GM19395 (cell line): ENCODE data around the gene SNRNP70.
A peak's percentile ranks its signal among the peaks of the same experiment; 100 is the strongest.
"Not testable (repeated sequence)": the region's sequence is repeated elsewhere in the genome, so short reads cannot be mapped to it uniquely, and the experiment has no call there.

ENCODE experiments used
- ATAC-seq: cut with Tn5 transposase; IDR thresholded peaks from one replicate; pipeline ENCODE4 v1.9.1; 2021; ENCODE audit warnings: mild to moderate bottlenecking, moderate library complexity; ENCODE audit not compliant: unreplicated experiment

SNRNP70 gene, protein sequence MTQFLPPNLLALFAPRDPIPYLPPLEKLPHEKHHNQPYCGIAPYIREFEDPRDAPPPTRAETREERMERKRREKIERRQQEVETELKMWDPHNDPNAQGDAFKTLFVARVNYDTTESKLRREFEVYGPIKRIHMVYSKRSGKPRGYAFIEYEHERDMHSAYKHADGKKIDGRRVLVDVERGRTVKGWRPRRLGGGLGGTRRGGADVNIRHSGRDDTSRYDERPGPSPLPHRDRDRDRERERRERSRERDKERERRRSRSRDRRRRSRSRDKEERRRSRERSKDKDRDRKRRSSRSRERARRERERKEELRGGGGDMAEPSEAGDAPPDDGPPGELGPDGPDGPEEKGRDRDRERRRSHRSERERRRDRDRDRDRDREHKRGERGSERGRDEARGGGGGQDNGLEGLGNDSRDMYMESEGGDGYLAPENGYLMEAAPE

DNA sequence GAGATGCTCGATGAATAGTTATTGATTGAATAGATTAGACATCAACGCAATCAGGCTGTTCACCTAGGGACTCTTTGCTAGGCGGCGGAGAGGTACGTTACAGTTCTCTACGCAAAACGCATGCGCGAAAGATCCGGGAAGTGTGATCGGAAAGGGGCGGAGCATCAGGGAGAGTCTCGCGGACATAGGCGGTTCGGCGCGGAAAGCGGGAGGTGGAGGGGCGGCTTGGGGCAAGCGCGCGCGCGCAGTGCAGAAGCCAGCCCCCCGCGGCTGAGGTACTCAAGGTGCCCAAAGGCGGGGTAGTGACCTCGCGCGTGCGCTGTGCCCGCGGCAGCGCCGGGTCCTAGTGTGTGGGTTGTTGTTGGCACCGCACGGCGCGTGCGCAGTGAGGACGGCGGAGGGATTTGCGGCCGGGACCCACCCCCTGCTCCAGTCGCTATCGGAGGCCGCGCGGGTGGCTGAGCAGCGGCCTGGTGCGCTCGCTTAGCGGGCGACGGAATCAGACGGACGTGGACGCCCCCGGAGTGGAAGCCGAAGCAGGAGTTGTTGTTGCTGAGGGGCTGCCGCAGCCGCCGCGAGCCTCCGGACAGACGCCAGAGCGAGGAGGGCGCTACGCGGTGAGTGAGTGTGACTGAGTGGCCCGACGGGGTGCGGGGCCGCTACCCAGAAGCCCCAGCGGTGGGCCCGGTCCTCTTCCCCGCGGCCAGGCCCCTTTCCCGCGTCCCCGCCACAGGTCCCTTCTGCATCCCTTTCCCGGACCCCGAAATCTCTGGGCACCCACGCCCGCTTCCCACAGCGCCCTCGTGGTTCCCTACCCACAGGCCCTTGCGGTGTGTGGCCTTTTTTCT is at the start of gene SNRNP70:
Gene SNRNP70, plus strand, starts transcription at position 432 of the 848 bp plus-strand sequence. CDS start 964 bp downstream, outside the sequence.
- ATAC-seq = peak; percentile 76

DNA sequence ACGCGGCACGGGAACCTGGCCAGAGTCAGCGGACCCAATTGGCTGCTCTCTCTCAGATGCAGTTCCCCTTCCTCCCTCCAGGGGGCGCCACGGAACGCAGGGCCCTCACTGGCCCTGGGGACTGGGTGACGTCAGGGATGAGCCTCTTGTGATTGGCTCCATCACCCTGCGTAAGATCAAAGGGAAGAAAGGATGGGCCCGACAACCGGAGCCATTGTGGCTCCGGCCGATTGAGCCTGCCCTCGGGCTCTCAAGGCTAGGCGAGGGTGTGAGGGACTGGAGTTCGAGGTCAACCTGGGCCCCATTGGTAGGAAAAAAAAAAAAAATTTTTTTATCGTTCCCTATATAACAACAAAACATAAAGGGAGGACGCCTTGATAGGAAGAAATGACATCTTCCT is 48.4 kb upstream of the SNRNP70 start, which contains the start of gene CGB1:
Gene CGB1, minus strand, starts transcription at position 81 of the 400 bp plus-strand sequence. CDS start 184 bp downstream, outside the sequence.
- not testable (repeated sequence) for ATAC-seq

DNA sequence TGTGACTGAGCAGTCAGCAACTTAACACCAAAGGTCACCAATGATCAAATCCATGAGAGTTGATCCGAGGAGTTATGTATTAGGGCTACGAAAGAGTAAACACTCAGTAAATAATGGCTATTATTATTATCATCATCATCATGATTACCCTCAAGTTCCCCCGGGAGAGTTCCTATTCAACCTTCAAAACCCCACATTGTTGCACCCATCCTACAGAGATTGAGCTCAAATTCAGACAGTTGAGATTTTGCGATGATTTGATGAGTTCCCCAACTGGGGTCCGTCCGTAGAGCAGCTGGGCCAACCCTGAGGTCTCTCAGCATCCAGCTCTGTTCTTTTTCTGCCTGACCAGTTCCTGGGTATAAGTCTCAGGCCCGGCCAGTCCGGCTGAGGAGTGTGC is 47.1 kb upstream of the SNRNP70 start:
- ATAC-seq = not testable (repeated sequence)

DNA sequence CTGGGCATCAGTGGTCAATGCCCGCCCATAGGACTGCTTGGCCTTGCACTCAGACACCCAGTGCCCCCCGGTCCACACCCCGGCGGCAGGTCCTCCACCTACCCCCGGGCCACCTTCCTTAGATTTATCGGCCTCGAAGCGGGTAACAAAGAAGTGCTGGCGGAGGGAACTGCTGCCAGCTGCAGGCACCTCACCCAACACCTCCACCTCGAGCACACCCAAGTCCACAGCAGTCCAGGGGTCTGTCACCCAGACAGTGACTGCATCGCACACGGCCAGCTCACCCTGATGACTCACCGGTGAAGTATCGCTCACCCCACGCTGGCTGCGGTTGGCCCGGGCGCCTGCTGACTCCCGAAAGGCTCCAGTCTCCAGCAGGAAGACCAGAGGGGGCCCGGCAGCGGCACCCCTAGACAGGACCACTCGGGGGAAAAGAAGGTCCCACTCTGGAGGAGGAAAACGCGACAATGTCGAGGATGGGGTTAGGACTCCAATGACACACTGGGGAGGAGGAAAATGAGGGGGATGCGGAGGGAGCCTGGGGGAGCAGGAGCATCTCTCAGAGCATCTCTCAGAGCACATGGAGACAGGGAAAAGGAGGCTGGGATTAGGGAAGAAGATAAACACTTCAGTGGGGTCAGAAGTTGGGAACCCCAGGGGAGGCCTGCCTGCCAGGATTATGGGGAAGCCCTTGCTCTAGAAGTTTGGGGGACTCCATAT is 46.5 kb upstream of the SNRNP70 start:
- not testable (repeated sequence) for ATAC-seq

DNA sequence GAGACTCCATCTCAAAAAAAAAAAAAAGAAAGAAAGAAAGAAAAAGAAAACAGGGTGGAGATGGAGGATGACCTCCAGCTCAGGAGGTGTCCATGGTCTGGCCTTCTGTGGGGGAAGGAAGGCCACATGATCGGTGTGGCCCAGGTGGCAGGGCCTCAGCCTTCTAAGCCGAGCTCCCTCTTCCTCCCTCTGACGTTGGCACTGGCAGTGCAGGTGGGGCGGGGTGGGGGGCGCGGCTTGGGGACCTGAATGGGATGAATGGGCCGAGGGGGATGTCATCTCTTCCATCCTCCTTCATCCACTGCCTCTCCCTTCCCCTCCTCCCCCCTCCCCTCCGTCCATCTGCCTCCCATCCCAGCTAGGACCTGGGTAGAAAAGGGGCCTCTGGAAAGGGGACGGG is 45.5 kb upstream of the SNRNP70 start:
- ATAC-seq = not testable (repeated sequence)

DNA sequence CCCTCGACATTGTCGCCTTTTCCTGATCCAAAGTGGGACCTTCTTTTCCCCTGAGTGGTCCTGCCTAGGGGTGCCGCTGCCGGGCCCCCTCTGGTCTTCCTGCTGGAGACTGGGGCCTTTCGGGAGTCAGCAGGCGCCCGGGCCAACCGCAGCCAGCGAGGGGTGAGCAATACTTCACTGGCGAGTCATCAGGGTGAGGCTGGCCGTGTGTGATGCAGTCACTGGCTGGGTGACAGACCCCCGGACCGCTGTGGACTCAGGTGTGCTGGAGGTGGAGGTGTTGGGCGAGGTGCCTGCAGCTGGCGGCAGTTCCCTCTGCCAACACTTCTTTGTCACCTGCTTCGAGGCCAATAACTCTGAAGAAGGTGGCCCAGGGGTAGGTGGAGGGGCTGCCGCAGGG is 43.1 kb upstream of the SNRNP70 start:
- no peak for ATAC-seq

DNA sequence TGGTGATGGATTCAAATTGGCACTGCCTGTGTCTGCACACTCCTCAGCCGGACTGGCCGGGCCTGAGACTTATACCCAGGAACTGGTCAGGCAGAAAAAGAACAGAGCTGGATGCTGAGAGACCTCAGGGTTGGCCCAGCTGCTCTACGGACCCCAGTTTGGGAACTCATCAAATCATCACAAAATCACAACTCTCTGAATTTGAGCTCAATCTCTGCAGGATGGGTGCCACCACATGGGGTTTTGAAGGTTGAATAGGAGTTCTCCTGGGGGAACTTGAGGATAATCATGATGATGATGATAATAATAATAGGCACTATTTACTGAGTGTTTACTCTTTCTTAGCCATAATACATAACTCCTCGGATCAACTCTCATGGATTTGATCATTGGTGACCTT is 42.6 kb upstream of the SNRNP70 start:
- not testable (repeated sequence) for ATAC-seq

DNA sequence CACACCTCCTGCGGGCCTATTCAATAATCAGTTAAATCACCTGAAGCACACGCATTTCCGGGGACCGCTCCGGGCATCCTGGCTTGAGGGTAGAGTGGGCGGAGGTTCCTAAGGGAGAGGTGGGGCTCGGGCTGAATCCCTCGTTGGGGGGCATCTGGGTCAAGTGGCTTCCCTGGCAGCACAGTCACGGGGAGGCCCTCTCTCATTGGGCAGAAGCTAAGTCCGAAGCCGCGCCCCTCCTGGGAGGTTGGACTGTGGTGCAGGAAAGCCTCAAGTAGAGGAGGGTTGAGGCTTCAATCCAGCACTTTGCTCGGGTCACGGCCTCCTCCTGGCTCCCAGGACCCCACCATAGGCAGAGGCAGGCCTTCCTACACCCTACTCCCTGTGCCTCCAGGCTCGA is 41.7 kb upstream of the SNRNP70 start, which contains the start of gene CGB5:
Gene CGB5, plus strand, starts transcription at position 301 of the 400 bp plus-strand sequence. CDS start 362 bp downstream, outside the sequence.
- not testable (repeated sequence) for ATAC-seq

DNA sequence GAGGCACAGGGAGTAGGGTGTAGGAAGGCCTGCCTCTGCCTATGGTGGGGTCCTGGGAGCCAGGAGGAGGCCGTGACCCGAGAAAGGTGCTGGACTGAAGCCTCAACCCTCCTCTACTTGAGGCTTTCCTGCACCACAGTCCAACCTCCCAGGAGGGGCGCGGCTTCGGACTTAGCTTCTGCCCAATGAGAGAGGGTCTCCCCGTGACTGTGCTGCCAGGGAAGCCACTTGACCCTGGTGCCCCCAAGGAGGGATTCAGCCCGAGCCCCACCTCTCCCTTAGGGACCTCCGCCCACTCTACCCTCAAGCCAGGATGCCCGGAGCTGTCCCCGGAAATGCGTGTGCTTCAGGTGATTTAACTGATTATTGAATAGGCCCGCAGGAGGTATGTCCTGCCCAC is 36.2 kb upstream of the SNRNP70 start, which contains the start of gene CGB8:
Gene CGB8, minus strand, starts transcription at position 101 of the 400 bp plus-strand sequence. CDS start 372 bp downstream, outside the sequence.
- not testable (repeated sequence) for ATAC-seq

DNA sequence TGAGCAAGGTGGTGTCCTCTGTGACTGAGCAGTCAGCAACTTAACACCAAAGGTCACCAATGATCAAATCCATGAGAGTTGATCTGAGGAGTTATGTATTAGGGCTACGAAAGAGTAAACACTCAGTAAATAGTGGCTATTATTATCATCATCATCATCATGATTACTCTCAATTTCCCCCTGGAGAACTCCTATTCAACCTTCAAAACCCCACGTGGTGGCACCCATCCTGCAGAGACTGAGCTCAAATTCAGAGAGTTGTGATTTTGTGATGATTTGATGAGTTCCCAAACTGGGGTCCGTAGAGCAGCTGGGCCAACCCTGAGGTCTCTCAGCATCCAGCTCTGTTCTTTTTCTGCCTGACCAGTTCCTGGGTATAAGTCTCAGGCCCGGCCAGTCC is 35.4 kb upstream of the SNRNP70 start:
- not testable (repeated sequence) for ATAC-seq

DNA sequence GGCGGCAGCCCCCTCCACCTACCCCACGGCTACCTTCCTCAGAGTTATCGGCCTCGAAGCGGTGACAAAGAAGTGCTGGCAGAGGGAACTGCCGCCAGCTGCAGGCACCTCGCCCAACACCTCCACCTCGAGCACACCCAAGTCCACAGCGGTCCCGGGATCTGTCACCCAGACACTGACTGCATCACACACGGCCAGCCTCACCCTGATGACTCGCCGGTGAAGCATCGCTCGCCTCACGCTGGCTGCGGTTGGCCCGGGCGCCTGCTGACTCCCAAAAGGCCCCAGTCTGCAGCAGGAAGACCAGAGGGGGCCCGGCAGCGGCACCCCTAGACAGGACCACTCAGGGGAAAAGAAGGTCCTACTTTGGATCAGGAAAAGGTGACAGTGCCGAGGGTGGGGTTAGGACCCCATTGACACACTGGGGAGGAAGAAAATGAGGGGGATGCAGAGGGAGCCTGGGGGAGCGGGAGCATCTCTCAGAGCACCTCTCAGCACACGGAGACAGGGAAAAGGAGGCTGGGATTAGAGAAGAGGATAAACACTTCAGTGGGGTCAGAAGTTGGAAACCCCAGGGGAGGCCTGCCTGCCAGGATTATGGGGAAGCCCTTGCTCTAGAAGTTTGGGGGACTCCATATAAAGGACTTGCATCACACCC is 34.7 kb upstream of the SNRNP70 start:
- not testable (repeated sequence) for ATAC-seq

DNA sequence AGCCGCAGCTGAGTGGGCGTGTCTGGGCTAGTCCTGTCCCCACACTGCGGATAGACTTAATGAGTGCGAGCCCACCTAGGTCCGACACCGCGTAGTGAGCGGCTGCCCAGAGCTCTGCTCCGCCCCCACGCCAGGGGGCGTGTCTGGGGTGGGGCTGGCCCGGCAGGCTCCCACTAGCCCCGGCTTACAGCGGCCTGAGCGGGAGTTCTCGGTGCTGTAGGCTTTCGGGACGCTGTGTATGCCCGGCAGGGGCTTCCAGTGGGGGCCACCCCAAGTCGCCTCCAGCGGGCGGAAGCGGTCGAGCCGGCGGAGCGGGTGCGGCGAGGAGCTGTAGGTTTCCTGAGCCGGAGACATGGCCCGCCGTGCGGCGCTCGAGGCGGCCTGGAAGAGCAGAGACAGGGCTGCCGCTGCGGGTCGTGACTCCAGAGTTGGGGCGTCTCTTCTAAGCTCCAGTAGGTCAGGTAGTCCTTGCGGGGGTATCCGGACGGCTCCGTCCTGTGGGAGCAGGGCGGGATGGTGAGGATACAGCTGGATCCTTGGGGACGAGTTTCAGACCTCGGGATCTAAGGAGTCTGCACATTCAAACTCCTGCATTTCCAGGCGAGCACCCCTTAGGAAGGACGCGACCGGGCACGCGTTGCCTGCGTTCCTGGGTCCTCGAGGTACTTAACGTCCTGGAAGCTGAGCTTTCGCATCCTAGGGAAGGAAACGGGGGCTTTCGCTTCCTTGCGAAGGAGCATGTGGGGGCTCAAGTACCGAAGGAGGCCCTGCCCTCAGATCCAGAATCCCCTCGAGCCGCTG is 28.9 kb upstream of the SNRNP70 start:
- no peak for ATAC-seq

DNA sequence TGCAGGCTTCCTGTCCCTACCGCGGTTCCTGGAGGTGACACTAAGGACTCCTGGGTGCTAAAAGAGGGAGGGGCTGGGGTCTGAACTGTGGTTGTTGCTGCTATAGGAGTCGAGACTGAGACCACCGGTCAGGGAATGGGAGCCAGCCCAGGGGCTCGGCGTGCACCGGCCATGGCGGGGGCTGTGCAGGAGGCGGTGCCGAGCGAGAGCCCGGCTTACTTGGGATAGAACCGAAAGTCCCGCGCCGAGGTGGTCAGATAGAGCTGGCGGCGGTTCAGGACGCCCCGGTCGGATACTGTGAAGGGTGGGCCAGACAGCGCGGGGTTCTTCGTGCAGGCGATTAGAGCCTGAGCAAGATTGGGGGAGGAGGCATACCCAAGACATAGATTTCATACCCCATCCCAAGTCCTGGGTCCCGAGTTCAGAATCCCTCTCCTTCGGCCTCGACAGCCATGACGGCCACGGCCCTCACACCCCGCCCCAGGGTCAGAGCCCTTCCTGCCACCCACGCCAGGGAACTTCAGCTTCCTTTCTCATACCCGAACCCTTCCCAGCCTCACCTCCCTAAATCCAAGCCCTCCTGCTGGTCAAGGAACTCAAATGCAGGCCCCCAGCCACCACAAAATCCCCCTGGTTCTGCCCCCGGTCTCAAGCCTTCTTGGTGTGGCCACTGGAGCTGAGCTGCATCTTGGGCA is 28.2 kb upstream of the SNRNP70 start:
- not testable (repeated sequence) for ATAC-seq

DNA sequence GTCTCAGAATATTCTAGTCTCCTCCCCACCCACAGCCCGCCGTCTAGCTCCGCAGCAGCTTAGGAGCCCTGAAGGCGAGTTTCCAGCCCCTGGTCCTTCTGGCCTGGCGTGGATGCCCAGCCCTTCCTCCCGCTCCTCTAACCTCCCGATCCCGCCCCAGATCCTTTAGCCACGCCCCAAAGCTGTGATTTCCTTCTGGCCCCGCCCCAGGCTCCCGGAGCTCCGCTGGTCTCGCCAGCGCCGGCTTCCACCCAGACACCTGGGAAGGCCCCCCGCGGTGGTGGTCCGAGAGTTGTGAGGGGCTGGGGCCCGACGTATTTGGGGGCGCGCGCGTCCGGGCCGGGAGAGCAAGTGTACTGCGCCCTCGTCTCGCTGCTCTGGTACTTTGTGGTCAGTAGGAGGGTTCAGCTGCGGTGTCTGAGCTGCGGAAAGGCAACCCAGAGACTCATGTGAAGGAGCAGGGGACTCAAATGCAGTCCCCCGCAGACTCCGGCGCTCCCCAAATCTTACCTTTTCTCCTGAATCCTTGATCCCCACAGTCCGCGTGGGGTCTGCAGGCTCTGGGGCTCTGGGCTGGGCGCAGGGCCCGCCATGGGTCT is 27.5 kb upstream of the SNRNP70 start, which contains the start of gene CGB7:
Gene CGB7, minus strand, starts transcription at position 114 of the 599 bp plus-strand sequence. CDS start 2,374 bp downstream, outside the sequence.
- ATAC-seq = no peak

DNA sequence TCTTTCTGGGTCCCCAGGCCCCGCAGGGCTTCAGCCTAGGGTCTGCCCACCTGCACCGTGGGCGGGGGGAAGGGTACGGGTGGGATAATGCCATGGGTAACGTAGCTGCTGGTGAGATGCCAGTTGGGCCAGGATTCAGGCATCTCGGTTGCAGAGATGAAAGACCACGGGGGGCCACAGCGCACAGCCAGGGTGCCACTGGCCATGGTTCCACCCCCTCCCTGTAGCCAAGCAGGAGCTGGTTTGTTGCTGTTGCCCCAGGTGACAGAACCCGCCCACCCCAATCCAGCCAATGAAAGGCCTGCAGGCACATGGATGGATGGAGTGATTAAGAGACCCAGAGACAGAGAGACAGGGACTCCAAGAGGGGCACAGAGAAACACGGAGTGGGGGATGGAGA is 26.7 kb upstream of the SNRNP70 start:
- no peak for ATAC-seq

DNA sequence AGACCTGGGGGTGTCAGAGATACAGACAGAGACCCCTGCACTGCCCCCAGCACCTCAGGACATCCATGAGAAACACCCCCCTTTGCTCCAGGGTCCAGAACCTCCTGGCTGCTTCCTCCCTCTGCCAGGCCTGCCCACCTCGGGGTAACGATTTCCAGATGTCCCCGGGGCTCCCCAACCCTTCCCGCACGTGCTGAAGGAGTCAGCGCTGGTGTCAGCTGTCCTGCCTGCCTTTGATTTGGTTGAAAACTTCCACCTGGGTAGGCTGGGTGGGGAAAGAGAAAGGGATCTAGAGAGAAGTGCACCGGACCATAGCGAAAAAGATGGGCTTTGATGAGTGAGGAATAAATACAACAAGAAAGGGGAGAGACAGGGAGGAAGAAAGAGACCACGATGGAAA is 26.2 kb upstream of the SNRNP70 start:
- ATAC-seq = no peak

DNA sequence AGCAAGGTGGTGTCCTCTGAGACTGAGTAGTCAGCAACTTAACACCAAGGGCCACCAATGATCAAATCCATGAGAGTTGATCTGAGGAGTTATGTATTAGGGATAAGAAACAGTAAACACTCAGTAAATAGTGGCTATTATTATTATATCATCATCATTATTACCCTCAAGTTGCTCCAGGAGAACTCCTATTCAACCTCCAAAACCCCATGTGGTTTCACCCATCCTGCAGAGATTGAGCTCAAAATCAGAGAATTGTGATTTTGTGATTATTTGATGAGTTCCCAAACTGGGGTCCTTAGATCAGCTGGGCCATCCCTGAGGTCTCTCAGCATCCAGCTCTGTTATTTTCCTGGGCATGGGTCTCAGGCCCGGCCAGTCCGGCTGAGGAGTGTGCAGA is 24.3 kb upstream of the SNRNP70 start:
- no peak for ATAC-seq

DNA sequence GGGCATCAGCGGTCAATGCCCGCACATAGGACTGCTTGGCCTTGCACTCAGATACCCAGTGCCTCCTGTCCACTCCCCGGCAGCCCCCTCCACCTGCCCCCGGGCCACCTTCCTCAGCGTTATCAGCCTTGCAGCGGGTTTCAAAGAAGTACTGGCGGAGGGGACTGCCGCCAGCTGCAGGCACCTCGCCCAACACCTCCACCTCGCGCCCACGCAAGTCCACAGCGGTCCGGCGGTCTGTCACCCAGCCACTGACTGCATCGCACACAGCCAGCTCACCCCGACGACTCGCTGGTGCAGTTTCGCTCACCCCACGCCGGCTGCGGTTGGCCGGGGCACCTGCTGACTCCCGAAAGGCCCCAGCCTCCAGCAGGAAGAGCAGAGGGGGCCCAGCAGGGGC is 23.8 kb upstream of the SNRNP70 start:
- no peak for ATAC-seq
